Fibroblast of villous mesenchyme (primary cell): ENCODE measurements around the gene C18orf63. TPM values are rescaled to one million over a fixed set of nuclear protein-coding genes. Genes with fewer than 3 reads are reported as not detected.

ENCODE experiments used
- DNase-seq: peaks from one replicate; pipeline ENCODE4 v3.0.0-alpha.2; 2010; ENCODE audit warnings: low read depth
- H3K4me3 ChIP-seq: 2 replicates; pipeline ENCODE4 v1.5.1; 2011; ENCODE audit warnings: low read depth, mild to moderate bottlenecking, low read length
- total RNA-seq: library from RNA; depleted of rRNA; stranded (reverse); fragments of >200 nt; gene quantifications from 2 replicates; pipeline ENCODE4 v1.2.3, GENCODE V29; 2012
- TF ChIP-seq, protein P1 (sequence below): IDR thresholded peaks from 2 replicates; pipeline ENCODE4 v1.5.1; 2012; ENCODE audit warnings: low read depth, mild to moderate bottlenecking, low read length; ENCODE audit not compliant: insufficient read depth

Gene C18orf63
- total RNA-seq, 1 donor, result not detected

GRCh38 chr18:74368901-74369705, 53.5 kb downstream of the C18orf63 start:
- TF ChIP-seq, protein P1, sequence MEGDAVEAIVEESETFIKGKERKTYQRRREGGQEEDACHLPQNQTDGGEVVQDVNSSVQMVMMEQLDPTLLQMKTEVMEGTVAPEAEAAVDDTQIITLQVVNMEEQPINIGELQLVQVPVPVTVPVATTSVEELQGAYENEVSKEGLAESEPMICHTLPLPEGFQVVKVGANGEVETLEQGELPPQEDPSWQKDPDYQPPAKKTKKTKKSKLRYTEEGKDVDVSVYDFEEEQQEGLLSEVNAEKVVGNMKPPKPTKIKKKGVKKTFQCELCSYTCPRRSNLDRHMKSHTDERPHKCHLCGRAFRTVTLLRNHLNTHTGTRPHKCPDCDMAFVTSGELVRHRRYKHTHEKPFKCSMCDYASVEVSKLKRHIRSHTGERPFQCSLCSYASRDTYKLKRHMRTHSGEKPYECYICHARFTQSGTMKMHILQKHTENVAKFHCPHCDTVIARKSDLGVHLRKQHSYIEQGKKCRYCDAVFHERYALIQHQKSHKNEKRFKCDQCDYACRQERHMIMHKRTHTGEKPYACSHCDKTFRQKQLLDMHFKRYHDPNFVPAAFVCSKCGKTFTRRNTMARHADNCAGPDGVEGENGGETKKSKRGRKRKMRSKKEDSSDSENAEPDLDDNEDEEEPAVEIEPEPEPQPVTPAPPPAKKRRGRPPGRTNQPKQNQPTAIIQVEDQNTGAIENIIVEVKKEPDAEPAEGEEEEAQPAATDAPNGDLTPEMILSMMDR, result no peak
- H3K4me3 ChIP-seq, result no peak overlapping the region
- peak; percentile 10 for DNase-seq

- H3K4me3 ChIP-seq, result no peak overlapping the region
- TF ChIP-seq, protein P1, result no peak
- peak; percentile 10 for DNase-seq
Measured at GRCh38 chr18:74370115-74370514, 54.5 kb downstream of the C18orf63 start.

GRCh38 chr18:74373428-74373827, 57.8 kb downstream of the C18orf63 start:
- H3K4me3 ChIP-seq, result no peak overlapping the region
- DNase-seq, result no peak
- TF ChIP-seq, protein P1, result no peak

- DNase-seq, result no peak
- TF ChIP-seq, protein P1, result no peak
- H3K4me3 ChIP-seq, result no peak overlapping the region
Measured at GRCh38 chr18:74375999-74376398, 60.4 kb downstream of the C18orf63 start.

- TF ChIP-seq, protein P1, result no peak
Measured at GRCh38 chr18:74376523-74376922, 60.9 kb downstream of the C18orf63 start.

GRCh38 chr18:74377776-74378175, 62.1 kb downstream of the C18orf63 start:
- TF ChIP-seq, protein P1, result no peak
- no peak overlapping the region for H3K4me3 ChIP-seq
- no peak for DNase-seq

More at GRCh38 chr18:74376523-74376922, 60.9 kb downstream of the C18orf63 start:
- no peak overlapping the region for H3K4me3 ChIP-seq
- no peak for DNase-seq
